Mucosa of descending colon (tissue), 3 donors: ENCODE measurements around the gene ADAMTS17. TPM values are rescaled to one million over a fixed set of nuclear protein-coding genes. Genes with fewer than 3 reads are reported as not detected.

Source experiments
- ATAC-seq: fragments of 200-7000 bp; cut with Tn5 transposase; one replicate; pipeline ENCODE4 v1.9.1; 2020; ENCODE audit warnings: mild to moderate bottlenecking, moderate library complexity
- DNase-seq, 3 donors: peaks; one replicate each; pipeline ENCODE4 v3.0.0-alpha.2; 2020
- H3K36me3 ChIP-seq: fragments of 200-600 bp; one replicate; pipeline ENCODE4 v1.8.0; 2021; ENCODE audit warnings: low read depth, mild to moderate bottlenecking
- H3K4me1 ChIP-seq: fragments of 200-600 bp; one replicate; pipeline ENCODE4 v1.8.0; 2021; ENCODE audit warnings: low read depth, mild to moderate bottlenecking
- H3K4me3 ChIP-seq: fragments of 200-600 bp; one replicate; pipeline ENCODE4 v1.8.0; 2021; ENCODE audit warnings: mild to moderate bottlenecking
- H3K9me3 ChIP-seq: fragments of 200-600 bp; one replicate; pipeline ENCODE4 v1.8.0; 2021; ENCODE audit warnings: mild to moderate bottlenecking
- intact Hi-C, 2 donors: fragments of 100-400 bp; cut with DNase I in 1 of 2; cut with micrococcal nuclease in 1 of 2; formaldehyde crosslinking; loops; one replicate each; pipeline versions ENCODE4 v1.11.0 to v1.11.1; 2022; cut with DNase I, micrococcal nuclease
- total RNA-seq, 3 donors: library from RNA; stranded (reverse); fragmentation: NEBNext Ultra II Directional in 2 of 3; extraction: Animal tissue kit (Norgen Biotek cat#: 25700) in 2 of 3; gene quantifications; one replicate each; pipeline versions ENCODE4 v1.2.1 to v1.2.4, GENCODE V29; 2021 to 2023
- TF ChIP-seq, protein P1 (sequence below): fragments of 200-600 bp; IDR thresholded peaks from one replicate; pipeline ENCODE4 v1.8.0; 2022; ENCODE audit warnings: antibody characterized with exemption, mild to moderate bottlenecking
- donor health status: DM: no; HTN: no; CAD: no; lungs with moderate emphysema.
- donor health status: DM: no; HTN: no; CAD: no.
- donor health status: DM: no; HTN: yes; CAD: no.

The ADAMTS17 gene
- total RNA-seq, 3 donors from 2014 or later: 5.2 to 13.8 (median 6.3) TPM

DNA sequence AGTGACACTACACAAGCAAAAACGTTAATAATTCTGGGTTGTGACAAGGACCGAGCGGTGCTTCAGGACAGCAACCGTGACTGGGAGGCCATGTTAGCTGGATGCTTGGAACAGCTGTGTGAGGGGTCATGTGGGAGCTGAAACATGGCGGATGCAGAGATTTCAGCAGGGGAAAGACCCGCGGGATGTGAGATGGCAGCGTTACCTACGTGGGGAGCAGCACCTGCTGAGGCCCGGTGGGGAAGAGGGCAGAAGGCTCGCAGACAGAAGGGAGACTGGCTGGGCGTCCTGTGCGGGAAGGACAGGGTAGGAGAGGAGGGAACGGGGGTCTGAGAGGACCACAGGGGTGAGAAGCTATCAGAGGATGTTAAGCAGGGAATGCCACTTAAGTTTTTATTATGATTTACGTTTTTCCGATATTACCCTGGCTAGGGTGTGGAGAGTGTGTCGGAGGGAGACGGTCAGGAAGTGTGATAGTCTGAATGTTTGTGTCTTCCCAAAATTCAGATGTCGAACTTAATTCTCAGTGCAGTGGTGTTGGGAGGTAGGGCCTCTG, 379.7 kb downstream of the ADAMTS17 start:
- TF ChIP-seq, protein P1, sequence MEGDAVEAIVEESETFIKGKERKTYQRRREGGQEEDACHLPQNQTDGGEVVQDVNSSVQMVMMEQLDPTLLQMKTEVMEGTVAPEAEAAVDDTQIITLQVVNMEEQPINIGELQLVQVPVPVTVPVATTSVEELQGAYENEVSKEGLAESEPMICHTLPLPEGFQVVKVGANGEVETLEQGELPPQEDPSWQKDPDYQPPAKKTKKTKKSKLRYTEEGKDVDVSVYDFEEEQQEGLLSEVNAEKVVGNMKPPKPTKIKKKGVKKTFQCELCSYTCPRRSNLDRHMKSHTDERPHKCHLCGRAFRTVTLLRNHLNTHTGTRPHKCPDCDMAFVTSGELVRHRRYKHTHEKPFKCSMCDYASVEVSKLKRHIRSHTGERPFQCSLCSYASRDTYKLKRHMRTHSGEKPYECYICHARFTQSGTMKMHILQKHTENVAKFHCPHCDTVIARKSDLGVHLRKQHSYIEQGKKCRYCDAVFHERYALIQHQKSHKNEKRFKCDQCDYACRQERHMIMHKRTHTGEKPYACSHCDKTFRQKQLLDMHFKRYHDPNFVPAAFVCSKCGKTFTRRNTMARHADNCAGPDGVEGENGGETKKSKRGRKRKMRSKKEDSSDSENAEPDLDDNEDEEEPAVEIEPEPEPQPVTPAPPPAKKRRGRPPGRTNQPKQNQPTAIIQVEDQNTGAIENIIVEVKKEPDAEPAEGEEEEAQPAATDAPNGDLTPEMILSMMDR: no peak
- DNase-seq (no peak), ATAC-seq (no peak)
- Histone ChIP-seq H3K4me1 (no peaks in the 10 kb centered on the region), H3K36me3 (no peaks in the 10 kb centered on the region), H3K4me3 (no peak overlapping the region), H3K9me3 (no peaks in the 10 kb centered on the region)
- intact Hi-C loops: no loop called here

GRCh38 chr15:99961011-99961441, 380.7 kb downstream of the ADAMTS17 start:
- peak; percentile 37 for ATAC-seq
- Histone ChIP-seq H3K4me1 (no peaks in the 10 kb centered on the region), H3K9me3 (no peaks in the 10 kb centered on the region), H3K4me3 (no peak overlapping the region), H3K36me3 (no peaks in the 10 kb centered on the region)
- TF ChIP-seq, protein P1: no peak
- peak in 1 of 3 donors; percentile 42 for DNase-seq
- intact Hi-C loops: no loop called here

- DNase-seq (no peak), ATAC-seq (no peak)
- intact Hi-C loops: no loop called here
- TF ChIP-seq, protein P1: no peak
- Histone ChIP-seq H3K36me3 (no peaks in the 10 kb centered on the region), H3K9me3 (no peaks in the 10 kb centered on the region), H3K4me3 (no peak overlapping the region), H3K4me1 (no peaks in the 10 kb centered on the region)
Observed at GRCh38 chr15:99959326-99959725, 382.4 kb downstream of the ADAMTS17 start.

DNA sequence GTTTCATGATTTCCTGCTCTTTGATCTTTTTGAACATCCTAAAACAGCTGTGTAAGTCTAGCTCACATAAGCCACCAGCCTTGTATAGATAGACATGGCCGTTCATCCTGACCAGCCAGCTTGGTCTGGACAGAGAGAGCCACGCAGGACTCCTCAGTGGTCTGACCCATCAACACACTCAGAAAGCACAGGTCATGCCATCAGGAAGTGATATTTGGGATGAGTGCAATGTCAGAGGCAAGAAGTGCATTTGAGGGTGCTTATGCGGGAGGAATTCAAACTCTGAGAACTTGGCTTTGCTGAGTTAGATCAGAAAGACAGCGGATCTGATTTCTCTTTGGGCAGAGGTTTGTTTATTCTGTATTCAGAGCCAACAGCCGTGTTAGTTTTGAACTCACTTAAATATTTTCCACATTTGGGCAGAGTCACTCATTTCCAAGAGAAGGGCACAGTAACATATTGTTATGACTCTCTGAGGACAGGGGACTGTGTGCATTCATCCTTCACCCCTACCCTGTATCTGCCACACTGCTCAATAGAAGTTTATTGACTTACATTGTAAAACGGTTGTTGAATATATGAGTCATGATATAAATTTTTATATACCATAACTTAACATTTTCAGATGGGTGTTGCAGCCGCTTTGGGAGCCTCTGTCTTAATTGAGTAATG, 383.2 kb downstream of the ADAMTS17 start:
- Histone ChIP-seq H3K4me1 (no peaks in the 10 kb centered on the region), H3K4me3 (no peak overlapping the region), H3K9me3 (no peaks in the 10 kb centered on the region), H3K36me3 (no peaks in the 10 kb centered on the region)
- TF ChIP-seq, protein P1: no peak
- DNase-seq (no peak), ATAC-seq (peak; percentile 32)
- intact Hi-C loops: no loop called here

DNA sequence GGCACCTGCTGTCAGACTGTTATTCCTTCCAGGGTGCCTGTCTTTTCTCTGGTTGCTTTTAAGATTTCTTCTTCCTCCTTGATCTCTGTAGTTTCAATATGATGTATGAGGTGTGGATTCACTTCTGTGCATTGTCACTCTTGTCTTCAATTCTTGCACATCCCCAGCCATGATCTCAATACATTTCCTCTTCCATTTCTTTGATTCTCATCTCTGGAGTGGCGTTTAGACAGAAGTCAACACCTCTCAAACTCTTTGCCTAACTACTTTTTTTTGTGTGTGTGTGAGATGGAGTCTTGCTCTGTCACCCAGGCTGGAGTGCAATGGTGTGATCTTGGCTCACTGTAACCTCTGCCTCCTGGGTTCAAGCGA, 384.1 kb downstream of the ADAMTS17 start:
- Histone ChIP-seq H3K4me1 (no peaks in the 10 kb centered on the region), H3K9me3 (no peaks in the 10 kb centered on the region), H3K4me3 (no peak overlapping the region), H3K36me3 (no peaks in the 10 kb centered on the region)
- TF ChIP-seq, protein P1: no peak
- intact Hi-C loops: no loop called here
- DNase-seq (no peak), ATAC-seq (no peak)
